ENCODE measurements around the gene TGM4. TPM values are rescaled to one million over a fixed set of nuclear protein-coding genes. Genes with fewer than 3 reads are reported as not detected.
"Not testable (repeated sequence)": the region's sequence is repeated elsewhere in the genome, so short reads cannot be mapped to it uniquely, and the experiment has no call there.

The TGM4 gene
- total and polyA plus RNA-seq, 2 experiments from 2014 or later: not detected

DNA sequence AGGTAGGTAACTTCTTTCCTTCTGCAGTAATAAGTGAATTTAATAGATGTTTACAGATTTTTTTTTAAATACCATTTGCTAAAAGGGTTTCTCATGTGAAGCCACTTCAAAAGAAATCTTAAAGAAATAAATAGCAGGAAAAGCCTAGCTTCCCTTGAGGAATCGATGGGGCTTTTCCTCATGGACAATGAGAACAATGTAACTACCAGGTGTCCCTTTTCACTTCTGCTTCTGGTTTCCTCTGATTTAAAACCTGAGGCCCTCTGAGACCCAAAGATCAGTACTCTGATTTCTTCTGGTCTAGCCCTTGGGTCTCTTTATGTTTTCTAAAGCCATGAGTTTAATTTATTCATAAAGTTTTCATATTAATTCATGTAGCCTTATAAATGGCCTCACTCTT is 25.8 kb upstream of the TGM4 start (continued):
- TF ChIP-seq, protein P1, sequence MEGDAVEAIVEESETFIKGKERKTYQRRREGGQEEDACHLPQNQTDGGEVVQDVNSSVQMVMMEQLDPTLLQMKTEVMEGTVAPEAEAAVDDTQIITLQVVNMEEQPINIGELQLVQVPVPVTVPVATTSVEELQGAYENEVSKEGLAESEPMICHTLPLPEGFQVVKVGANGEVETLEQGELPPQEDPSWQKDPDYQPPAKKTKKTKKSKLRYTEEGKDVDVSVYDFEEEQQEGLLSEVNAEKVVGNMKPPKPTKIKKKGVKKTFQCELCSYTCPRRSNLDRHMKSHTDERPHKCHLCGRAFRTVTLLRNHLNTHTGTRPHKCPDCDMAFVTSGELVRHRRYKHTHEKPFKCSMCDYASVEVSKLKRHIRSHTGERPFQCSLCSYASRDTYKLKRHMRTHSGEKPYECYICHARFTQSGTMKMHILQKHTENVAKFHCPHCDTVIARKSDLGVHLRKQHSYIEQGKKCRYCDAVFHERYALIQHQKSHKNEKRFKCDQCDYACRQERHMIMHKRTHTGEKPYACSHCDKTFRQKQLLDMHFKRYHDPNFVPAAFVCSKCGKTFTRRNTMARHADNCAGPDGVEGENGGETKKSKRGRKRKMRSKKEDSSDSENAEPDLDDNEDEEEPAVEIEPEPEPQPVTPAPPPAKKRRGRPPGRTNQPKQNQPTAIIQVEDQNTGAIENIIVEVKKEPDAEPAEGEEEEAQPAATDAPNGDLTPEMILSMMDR (conservative IDR thresholded peaks at IDR 0.05; ENCODE audit: low read depth in 2 of 2): no peak
- no peak for TF ChIP-seq JUNB (IDR thresholded peaks at IDR 0.05; ENCODE audit: unreplicated experiment)
- no peak for TF ChIP-seq EZH2 (IDR thresholded peaks at IDR 0.05; ENCODE audit: low read depth, unreplicated experiment)
- TF ChIP-seq CREB1 (CRISPR knock-in tag; IDR thresholded peaks at IDR 0.05; ENCODE audit: low read depth): no peak

DNA sequence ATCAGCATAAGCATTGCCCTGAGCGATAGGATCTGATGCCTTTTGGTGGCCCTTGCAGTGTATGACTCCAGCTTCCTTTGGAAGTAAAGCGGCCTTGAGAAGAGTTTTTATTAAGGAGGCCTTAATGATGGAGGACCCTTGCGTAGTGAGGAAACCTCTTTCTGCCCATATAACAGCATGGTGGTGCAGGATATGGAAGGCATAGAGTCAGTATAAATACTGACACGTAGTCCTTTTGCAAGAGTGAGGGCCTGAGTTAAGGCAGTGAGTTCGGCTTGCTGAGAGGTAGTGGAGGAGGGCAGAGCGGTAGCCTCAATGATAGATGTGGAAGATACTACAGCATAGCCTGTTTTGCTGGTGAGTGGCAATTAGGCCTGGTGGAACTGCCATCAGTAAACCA is 17.7 kb upstream of the TGM4 start:
- H3K4me2 ChIP-seq; H2AFZ ChIP-seq; H3K27me3 Mint-ChIP-seq (ENCODE audit: insufficient read depth, low read depth, poor library complexity); H3K27ac Mint-ChIP-seq; H3K4me3 Mint-ChIP-seq; DNase-seq (ENCODE audit: low spot score); H3K4me3 ChIP-seq; H3K27ac ChIP-seq (ENCODE audit: low read depth); H3K9me2 ChIP-seq (ENCODE audit: insufficient read depth); H3K4me1 Mint-ChIP-seq; ATAC-seq; H3K9me3 Mint-ChIP-seq; H3K79me2 ChIP-seq (replicated peaks; ENCODE audit: insufficient read depth); H4K20me1 ChIP-seq (replicated peaks; ENCODE audit: insufficient read depth); H3F3A ChIP-seq (replicated peaks; ENCODE audit: low read depth); H3K27me3 ChIP-seq (ENCODE audit: insufficient read depth); H3K4me1 ChIP-seq (ENCODE audit: insufficient read depth): not testable (repeated sequence)
- H3K36me3 ChIP-seq (ENCODE audit: insufficient read depth): peaks cover 16% of the 10 kb centered on the region
- H3K36me3 Mint-ChIP-seq (ENCODE audit: low read depth): peaks cover 26% of the 10 kb centered on the region; the same call in 2 of the 3 replicates

DNA sequence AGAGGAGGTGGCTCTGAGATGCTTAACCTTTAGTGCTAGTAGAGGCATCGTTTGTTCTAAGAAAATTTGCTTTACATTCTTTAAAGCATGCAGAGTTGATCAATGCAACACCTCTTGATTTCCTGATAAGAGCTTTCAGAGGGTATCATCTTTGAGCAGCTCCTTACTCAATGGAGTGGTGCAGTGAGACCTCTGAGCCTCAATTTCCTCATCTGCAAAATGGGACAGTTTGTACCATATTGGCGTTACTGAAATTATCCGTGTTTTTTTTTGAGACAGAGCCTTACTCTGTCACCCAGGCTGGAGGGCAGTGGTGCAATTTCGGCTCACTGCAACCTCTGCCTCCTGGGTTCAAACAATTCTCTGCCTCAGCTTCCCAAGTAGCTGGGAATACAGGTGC is 14.3 kb upstream of the TGM4 start:
- peaks cover 11% of the 10 kb centered on the region for H3K27me3 Mint-ChIP-seq (ENCODE audit: insufficient read depth, low read depth, poor library complexity)
- TF ChIP-seq JUNB (IDR thresholded peaks at IDR 0.05; ENCODE audit: unreplicated experiment): no peak
- TF ChIP-seq, protein P1 (conservative IDR thresholded peaks at IDR 0.05; ENCODE audit: low read depth in 2 of 2): no peak
- no peak for TF ChIP-seq STAT1 (IDR thresholded peaks at IDR 0.05; ENCODE audit: unreplicated experiment)
- TF ChIP-seq NANOG (IDR thresholded peaks at IDR 0.05; ENCODE audit: borderline replicate concordance): no peak
- TF ChIP-seq EZH2 (IDR thresholded peaks at IDR 0.05; ENCODE audit: low read depth, unreplicated experiment): no peak
- TF ChIP-seq, protein P2, sequence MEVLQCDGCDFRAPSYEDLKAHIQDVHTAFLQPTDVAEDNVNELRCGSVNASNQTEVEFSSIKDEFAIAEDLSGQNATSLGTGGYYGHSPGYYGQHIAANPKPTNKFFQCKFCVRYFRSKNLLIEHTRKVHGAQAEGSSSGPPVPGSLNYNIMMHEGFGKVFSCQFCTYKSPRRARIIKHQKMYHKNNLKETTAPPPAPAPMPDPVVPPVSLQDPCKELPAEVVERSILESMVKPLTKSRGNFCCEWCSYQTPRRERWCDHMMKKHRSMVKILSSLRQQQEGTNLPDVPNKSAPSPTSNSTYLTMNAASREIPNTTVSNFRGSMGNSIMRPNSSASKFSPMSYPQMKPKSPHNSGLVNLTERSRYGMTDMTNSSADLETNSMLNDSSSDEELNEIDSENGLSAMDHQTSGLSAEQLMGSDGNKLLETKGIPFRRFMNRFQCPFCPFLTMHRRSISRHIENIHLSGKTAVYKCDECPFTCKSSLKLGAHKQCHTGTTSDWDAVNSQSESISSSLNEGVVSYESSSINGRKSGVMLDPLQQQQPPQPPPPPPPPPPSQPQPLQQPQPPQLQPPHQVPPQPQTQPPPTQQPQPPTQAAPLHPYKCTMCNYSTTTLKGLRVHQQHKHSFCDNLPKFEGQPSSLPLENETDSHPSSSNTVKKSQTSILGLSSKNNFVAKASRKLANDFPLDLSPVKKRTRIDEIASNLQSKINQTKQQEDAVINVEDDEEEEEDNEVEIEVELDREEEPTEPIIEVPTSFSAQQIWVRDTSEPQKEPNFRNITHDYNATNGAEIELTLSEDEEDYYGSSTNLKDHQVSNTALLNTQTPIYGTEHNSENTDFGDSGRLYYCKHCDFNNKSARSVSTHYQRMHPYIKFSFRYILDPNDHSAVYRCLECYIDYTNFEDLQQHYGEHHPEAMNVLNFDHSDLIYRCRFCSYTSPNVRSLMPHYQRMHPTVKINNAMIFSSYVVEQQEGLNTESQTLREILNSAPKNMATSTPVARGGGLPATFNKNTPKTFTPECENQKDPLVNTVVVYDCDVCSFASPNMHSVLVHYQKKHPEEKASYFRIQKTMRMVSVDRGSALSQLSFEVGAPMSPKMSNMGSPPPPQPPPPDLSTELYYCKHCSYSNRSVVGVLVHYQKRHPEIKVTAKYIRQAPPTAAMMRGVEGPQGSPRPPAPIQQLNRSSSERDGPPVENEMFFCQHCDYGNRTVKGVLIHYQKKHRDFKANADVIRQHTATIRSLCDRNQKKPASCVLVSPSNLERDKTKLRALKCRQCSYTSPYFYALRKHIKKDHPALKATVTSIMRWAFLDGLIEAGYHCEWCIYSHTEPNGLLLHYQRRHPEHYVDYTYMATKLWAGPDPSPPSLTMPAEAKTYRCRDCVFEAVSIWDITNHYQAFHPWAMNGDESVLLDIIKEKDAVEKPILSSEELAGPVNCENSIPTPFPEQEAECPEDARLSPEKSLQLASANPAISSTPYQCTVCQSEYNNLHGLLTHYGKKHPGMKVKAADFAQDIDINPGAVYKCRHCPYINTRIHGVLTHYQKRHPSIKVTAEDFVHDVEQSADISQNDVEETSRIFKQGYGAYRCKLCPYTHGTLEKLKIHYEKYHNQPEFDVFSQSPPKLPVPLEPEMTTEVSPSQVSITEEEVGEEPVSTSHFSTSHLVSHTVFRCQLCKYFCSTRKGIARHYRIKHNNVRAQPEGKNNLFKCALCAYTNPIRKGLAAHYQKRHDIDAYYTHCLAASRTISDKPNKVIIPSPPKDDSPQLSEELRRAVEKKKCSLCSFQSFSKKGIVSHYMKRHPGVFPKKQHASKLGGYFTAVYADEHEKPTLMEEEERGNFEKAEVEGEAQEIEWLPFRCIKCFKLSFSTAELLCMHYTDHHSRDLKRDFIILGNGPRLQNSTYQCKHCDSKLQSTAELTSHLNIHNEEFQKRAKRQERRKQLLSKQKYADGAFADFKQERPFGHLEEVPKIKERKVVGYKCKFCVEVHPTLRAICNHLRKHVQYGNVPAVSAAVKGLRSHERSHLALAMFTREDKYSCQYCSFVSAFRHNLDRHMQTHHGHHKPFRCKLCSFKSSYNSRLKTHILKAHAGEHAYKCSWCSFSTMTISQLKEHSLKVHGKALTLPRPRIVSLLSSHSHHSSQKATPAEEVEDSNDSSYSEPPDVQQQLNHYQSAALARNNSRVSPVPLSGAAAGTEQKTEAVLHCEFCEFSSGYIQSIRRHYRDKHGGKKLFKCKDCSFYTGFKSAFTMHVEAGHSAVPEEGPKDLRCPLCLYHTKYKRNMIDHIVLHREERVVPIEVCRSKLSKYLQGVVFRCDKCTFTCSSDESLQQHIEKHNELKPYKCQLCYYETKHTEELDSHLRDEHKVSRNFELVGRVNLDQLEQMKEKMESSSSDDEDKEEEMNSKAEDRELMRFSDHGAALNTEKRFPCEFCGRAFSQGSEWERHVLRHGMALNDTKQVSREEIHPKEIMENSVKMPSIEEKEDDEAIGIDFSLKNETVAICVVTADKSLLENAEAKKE (CRISPR knock-in tag; IDR thresholded peaks at IDR 0.05): no peak
- no peak for TF ChIP-seq CREB1 (CRISPR knock-in tag; IDR thresholded peaks at IDR 0.05; ENCODE audit: low read depth)
- no peak for TF ChIP-seq POLR2AphosphoS5 (IDR thresholded peaks at IDR 0.05; ENCODE audit: low read depth)

More for the DNA sequence above, 14.3 kb upstream of the TGM4 start:
- H3K27ac ChIP-seq (ENCODE audit: low read depth): no peak overlapping the region
- no peaks in the 10 kb centered on the region for H3K9me2 ChIP-seq (ENCODE audit: insufficient read depth)
- peaks cover 8% of the 10 kb centered on the region; the same call in 2 of the 3 replicates for H3K36me3 Mint-ChIP-seq (ENCODE audit: low read depth)
- peaks cover 8% of the 10 kb centered on the region; the same call in 1 of the 2 replicates for H3K4me1 ChIP-seq (ENCODE audit: insufficient read depth)
- no peak overlapping the region for H3K4me2 ChIP-seq
- H3K27ac Mint-ChIP-seq: no peak overlapping the region
- no peak overlapping the region for H2AFZ ChIP-seq
- H3K4me3 Mint-ChIP-seq: no peak overlapping the region
- peaks cover 7% of the 10 kb centered on the region; the same call in 1 of the 2 replicates for H3F3A ChIP-seq (replicated peaks; ENCODE audit: low read depth)
- H3K36me3 ChIP-seq (ENCODE audit: insufficient read depth): no peaks in the 10 kb centered on the region
- H4K20me1 ChIP-seq (replicated peaks; ENCODE audit: insufficient read depth): no peaks in the 10 kb centered on the region
- no peaks in the 10 kb centered on the region for H3K9me3 Mint-ChIP-seq
- ATAC-seq (no peak), DNase-seq (ENCODE audit: low spot score) (no peak)
- no peaks in the 10 kb centered on the region for H3K27me3 ChIP-seq (ENCODE audit: insufficient read depth)
- no peak overlapping the region for H3K4me3 ChIP-seq
- H3K79me2 ChIP-seq (replicated peaks; ENCODE audit: insufficient read depth): no peaks in the 10 kb centered on the region
- peaks cover 6% of the 10 kb centered on the region; the same call in 2 of the 3 replicates for H3K4me1 Mint-ChIP-seq
